Measurements from ENCODE around the gene SENP2.
"Not testable (repeated sequence)": the region's sequence is repeated elsewhere in the genome, so short reads cannot be mapped to it uniquely, and the experiment has no call there.

DNA sequence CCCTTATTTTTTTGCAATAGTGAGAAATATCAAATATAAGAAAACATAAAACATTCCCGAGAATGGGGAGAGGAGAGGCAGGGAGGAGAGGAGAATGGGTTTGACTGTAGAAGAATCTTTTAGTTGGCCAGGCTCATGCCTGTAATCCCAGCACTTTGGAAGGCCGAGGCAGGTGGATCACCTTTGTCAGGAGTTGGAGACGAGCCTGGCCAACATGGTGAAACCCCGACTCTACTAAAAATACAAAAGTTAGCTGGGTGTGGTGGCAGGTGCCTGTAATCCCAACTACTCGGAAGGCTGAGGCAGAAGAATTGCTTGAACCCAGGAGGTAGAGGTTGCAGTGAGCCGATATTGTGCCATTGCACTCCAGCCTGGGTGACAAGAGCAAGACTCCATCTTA, 29.5 kb upstream of the SENP2 start:
- TF ChIP-seq CTCF (conservative IDR thresholded peaks at IDR 0.05 in 1 of 2, IDR thresholded peaks at IDR 0.05 in 1 of 2; ENCODE audit: extremely low read depth in 1 of 2, insufficient read depth in 1 of 2, low read depth in 1 of 2, low read length in 2 of 2); EZH2 (IDR thresholded peaks at IDR 0.05; ENCODE audit: borderline replicate concordance, low read length): not testable (repeated sequence)

All from mammary epithelial cell (primary cell).